Fibroblast of skin of back (primary cell): ENCODE data around the gene ZSWIM2.
A peak's percentile ranks its signal among the peaks of the same experiment; 100 is the strongest.
"Not testable (repeated sequence)": the region's sequence is repeated elsewhere in the genome, so short reads cannot be mapped to it uniquely, and the experiment has no call there.

Source experiments
- DNase-seq: peaks from one replicate; pipeline ENCODE4 v3.0.0-alpha.2; 2013

ZSWIM2 gene

DNA sequence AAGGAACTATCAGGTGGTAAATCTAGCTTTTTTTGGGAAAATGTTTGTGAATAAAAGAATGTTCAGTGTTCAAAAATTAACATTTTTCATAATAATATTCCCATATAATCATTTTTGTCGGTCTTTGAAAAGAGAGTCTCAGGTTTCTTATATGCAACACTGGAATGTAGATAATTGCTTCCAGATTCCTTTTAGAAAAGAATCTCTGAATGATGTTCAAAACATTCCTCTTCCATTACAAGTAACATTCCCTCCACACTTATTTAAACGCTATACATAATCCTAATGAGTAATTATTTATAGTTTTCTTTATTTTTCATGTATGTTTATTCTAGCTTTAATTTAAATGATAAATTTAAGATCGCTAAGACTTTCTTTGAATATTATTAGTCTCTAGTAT lies 7.0 kb downstream of the ZSWIM2 start:
- DNase-seq = peak; percentile 86

- DNase-seq = peak; percentile 49
Measured at GRCh38 chr2:186835628-186836027, 13.3 kb downstream of the ZSWIM2 start.

DNA sequence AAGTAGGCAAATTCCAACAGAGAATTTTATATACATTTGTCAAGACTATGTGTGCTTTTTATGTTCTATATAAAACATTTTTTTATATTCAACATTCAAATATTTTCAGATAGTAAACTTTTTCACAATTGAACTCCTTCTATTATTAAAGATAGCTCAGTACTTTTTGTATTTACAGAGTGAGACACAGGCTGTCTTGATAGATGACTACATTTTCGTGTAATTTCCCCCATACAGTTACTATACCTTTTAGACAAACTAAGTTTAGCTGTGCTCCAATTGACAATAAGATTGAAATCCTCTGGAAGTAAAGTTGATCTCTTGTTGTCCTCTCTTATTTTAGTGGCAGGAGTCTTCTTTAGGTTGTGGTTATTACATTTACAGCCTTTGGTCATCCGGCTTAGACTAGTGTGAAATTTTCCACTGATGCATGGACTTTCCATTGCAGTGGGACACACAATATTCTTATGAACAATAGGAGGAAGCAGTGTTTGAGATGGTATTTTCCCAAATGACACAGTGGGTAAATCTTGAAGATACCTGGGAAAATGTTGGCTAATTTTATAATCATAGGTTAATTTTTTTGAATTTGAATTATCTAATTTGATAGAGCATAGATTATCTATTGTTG lies 21.0 kb downstream of the ZSWIM2 start:
- DNase-seq = peak; percentile 3

DNA sequence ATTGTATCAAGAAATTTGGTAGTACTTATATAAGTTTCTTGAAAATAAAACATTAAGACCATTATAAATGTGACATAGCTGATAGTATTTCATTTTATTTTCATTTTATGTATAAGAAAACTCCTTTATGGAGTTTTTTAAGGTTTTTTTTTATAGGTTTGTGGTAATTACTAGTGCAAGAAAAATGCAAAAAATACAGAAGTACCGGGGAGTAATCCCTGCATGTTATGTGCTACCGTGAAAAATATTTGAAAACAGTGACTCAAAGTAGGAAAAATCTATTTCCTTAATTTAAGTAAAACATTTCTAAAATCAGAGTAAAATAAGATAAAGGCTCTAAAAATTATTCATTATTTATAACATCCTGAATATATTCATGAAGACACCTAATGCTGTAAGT lies 21.6 kb downstream of the ZSWIM2 start:
- DNase-seq = peak; percentile 82

DNA sequence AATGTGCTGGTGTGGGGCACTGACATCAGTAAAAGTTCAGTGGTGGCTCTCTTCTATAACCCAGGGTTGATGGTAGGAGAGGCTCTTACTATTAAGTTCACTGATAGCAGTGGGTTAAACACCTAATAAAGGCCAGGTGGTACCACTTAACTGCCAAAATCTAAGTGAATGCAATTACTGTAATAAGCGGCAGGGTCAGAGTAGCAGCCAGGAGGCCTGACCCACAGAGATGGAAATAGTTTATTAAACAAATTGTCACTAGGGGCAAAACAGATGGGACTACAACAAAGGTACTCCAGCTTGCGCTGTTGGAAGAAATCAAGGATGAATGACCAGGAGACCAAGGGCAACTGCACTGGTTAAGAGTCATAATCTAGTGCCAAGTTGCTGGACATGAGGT lies 26.6 kb downstream of the ZSWIM2 start:
- no peak for DNase-seq

- DNase-seq = no peak
Measured at GRCh38 chr2:186820303-186820702, 28.7 kb downstream of the ZSWIM2 start.

GRCh38 chr2:186811760-186812159 lies 37.2 kb downstream of the ZSWIM2 start:
- not testable (repeated sequence) for DNase-seq

DNA sequence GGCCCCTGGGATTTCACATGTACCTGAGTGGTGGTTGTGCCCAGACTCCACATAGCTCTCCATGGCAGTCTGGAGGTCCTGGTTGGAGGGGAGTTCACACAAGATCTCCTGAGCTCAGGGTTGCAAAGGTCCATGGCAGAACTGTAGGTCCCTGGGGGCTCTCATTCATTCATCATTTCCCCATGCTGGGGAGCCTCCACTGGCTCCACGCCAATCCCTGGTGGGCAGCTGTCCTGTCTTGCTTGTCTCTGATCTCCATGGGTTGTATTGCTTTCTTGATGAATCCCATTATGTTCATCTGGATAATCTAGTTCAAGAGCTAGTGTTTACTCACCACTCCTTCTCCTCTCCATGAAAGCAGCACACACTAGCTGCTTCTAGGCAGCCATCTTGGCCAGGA lies 42.4 kb downstream of the ZSWIM2 start:
- no peak for DNase-seq

- DNase-seq = not testable (repeated sequence)
Measured at GRCh38 chr2:186798604-186799003, 50.4 kb downstream of the ZSWIM2 start.

DNA sequence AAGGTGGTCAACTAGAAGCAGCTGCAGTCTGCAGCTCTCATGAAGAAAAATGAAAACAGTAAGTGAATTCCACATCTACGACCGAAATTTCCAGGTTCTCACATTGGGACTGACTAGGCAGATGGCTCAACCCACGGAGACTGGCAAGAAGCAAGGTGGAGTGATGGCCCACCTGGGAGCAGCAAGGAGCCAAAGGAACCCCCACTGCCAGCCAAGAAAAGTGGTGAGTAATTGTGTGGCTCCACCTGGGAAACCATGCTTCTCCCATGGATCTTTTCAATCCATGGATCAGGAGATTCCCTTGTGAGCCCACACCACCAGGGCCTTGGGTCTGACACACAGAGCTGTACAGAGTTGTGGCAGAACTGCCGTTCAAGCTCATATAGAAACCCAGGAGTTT lies 64.0 kb downstream of the ZSWIM2 start:
- DNase-seq = no peak

- no peak for DNase-seq
Measured at GRCh38 chr2:186783254-186783653, 65.7 kb downstream of the ZSWIM2 start.

DNA sequence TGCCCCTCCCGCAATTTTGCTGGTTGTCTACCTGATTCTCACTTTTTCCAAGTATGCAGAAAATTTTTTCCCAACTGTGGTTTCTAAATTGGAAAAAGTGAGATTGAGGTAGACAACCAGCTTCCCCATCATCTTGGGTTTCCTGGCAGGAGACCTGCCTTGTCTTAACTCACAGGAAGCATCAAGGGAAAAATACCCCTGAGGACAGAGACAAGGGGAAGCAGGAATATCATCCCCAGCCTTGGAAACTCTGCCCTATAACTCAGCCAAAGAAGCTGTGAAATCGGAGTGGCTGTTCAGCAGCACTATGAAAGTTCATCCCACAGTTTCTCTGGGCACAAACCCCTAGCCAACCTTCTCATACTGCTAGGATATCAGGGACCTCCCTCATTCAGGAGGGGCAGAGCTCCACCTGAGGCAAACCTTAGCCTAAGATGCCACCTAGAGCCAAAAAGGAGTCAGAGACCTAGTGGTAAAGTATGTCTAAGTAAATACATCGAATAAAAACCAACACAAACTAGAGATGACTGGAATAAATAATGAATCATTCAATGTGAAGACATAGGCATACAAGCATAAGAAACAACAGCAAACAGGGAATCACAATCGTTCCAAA lies 68.2 kb downstream of the ZSWIM2 start:
- peak; percentile 17 for DNase-seq
